ENCODE data around the gene FFAR3.

- TF ChIP-seq FOXP2 (optimal IDR thresholded peaks at IDR 0.05; ENCODE audit: control extremely low read depth, extremely low read length, insufficient read depth) (no peak), EZH2 (IDR thresholded peaks at IDR 0.05) (no peak), POLR2AphosphoS5 (IDR thresholded peaks at IDR 0.05; ENCODE audit: borderline replicate concordance, low read depth, low read length) (no peak)
Measured at GRCh38 chr19:35369522-35369921, 11.3 kb downstream of the FFAR3 start.

Measured in SK-N-MC (cell line).